Skeletal muscle satellite cell (primary cell): Measurements from ENCODE around the gene TLR6.

Source experiments
- H3K27me3 ChIP-seq: 2 replicates; pipeline ENCODE4 v1.7.0; 2013; ENCODE audit warnings: low read length; ENCODE audit not compliant: control insufficient read depth, insufficient read depth
- H3K36me3 ChIP-seq: 2 replicates; pipeline ENCODE4 v1.7.0; 2013; ENCODE audit warnings: mild to moderate bottlenecking, control low read depth, low read length; ENCODE audit not compliant: insufficient read depth
- H3K4me1 ChIP-seq: 2 replicates; pipeline ENCODE4 v1.7.0; 2013; ENCODE audit warnings: low read length; ENCODE audit not compliant: control insufficient read depth, insufficient read depth
- H3K4me2 ChIP-seq: 2 replicates; pipeline ENCODE4 v1.7.0; 2013; ENCODE audit warnings: mild to moderate bottlenecking, low read length
- H3K4me3 ChIP-seq: 2 replicates; pipeline ENCODE4 v1.7.0; 2013; ENCODE audit warnings: low read length
- H3K9ac ChIP-seq: 2 replicates; pipeline ENCODE4 v1.7.0; 2013; ENCODE audit warnings: mild to moderate bottlenecking, low read depth, low read length, moderate library complexity
- H3K9me3 ChIP-seq: replicated peaks from 2 replicates; pipeline ENCODE4 v1.7.0; 2013; ENCODE audit warnings: mild to moderate bottlenecking, control low read depth, low read length

Gene TLR6

DNA sequence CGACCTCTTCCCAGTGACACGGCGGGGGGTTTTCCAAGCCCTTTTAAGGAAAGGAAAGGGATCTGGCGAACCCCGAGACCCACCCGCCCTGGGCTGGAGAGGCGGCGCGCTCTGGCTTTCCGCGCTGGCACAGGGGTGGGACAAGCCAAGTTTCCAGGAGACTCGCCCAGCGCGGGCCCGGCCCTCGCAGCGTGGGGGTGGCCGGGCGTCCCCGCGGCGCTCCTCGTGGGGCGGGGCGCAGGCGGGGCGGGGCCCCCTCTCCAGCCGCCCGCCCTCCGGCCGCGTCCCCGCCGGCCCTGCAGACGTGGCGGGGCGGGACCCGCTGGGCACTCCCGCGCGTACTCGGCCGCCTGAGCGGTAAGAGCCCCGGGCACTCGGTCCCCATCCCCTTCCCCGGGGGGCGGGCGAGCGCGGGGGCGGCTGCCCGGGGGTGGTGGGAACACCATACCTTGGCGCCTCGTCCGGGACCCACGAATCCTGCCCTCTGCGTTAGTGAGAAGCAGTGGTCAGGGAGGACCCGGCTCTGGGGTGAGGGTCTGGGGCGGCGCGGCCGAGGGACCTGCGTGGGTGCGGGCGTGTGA is 11.0 kb upstream of the TLR6 start, which contains the start of gene FAM114A1:
TSS of gene FAM114A1 (plus strand) at position 329 of the 581 bp plus-strand sequence. CDS start 10,273 bp downstream, outside the sequence.
- Histone ChIP-seq H3K36me3 (peaks cover 29% of the 10 kb centered on the region), H3K4me2 (peak within 1 kb of the TSS; percentile 96)

DNA sequence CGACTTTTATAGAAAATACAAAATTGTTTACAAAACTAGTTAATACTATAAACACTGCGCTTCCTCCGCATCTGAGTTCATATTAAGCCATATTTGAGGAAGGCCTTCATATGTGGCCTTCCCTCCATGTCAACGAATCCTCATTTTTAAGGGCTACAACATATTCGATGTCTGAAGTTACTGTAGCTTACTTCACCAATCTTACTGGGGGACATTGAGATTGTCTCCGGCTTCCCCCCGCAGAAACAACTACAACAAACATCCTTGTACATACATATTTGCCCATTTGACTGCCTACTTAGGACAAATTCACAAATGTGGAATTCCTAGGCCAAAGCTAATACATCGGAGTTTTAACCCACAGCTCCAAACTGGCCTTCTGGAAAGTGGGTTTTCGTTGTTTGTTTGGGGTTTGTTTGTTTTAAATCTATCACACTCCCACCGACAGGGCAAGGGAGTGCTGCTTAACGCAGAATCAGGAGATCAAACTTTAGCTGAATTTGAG is 10.4 kb upstream of the TLR6 start:
- Histone ChIP-seq H3K4me3 (peak overlapping the region; percentile 88), H3K9ac (peak overlapping the region; percentile 98), H3K4me1 (peaks cover 38% of the 10 kb centered on the region), H3K9me3 (no peaks in the 10 kb centered on the region), H3K4me2 (peak overlapping the region; percentile 96), H3K27me3 (no peaks in the 10 kb centered on the region), H3K36me3 (peaks cover 24% of the 10 kb centered on the region)

More for the DNA sequence above, 11.0 kb upstream of the TLR6 start, which contains the start of gene FAM114A1:
- no peaks in the 10 kb centered on the region for H3K9me3 ChIP-seq
- H3K9ac ChIP-seq, result peak within 1 kb of the TSS; percentile 98
- peaks cover 42% of the 10 kb centered on the region for H3K4me1 ChIP-seq
- peak within 1 kb of the TSS; percentile 88 for H3K4me3 ChIP-seq
- H3K27me3 ChIP-seq, result no peaks in the 10 kb centered on the region

DNA sequence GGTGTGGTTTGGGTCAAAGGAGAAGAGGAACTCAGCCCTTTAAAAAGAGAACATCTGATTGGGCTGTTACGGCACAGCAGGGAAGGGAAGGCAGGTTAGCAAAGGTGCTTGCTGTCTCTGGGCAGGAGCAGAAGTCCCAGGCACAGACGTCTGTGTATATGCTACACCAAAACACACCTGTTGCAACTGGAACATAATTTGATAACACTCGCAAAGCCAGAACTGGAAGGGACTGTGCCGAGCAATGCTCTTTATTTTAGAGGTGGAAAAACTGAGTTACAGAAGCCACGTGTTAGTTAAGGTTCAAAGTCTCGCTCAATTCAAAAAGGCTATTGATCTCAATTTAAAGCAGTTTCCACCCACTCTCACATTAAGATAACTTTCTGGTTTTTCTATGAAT is 8.8 kb upstream of the TLR6 start:
- Histone ChIP-seq H3K36me3 (peaks cover 13% of the 10 kb centered on the region), H3K4me2 (no peak overlapping the region), H3K9me3 (no peaks in the 10 kb centered on the region), H3K9ac (no peak overlapping the region), H3K27me3 (no peaks in the 10 kb centered on the region), H3K4me1 (peaks cover 29% of the 10 kb centered on the region), H3K4me3 (no peak overlapping the region)

DNA sequence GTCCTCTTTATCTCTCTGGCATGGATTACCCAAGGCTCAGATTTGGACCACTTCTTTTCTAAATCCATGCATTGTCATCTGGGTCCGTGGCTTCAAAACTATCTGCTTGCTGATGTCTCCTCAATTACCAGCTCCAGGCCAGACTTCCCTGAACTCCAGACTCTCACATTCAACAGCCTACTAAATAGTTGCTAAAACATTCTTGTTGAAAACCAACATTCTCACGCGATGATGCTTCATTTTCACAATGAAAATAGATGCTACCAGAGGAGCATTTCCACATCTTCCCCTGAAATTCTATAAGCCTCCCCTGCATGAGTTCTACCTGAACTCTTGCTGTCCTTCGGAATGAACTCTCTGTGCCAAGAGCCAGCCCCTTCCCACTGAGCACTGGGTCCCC is 5.2 kb upstream of the TLR6 start:
- no peak overlapping the region for H3K4me3 ChIP-seq
- H3K4me2 ChIP-seq, result no peak overlapping the region
- H3K4me1 ChIP-seq, result peaks cover 24% of the 10 kb centered on the region
- no peaks in the 10 kb centered on the region for H3K27me3 ChIP-seq
- H3K36me3 ChIP-seq, result no peaks in the 10 kb centered on the region
- no peak overlapping the region for H3K9ac ChIP-seq
- no peaks in the 10 kb centered on the region for H3K9me3 ChIP-seq

DNA sequence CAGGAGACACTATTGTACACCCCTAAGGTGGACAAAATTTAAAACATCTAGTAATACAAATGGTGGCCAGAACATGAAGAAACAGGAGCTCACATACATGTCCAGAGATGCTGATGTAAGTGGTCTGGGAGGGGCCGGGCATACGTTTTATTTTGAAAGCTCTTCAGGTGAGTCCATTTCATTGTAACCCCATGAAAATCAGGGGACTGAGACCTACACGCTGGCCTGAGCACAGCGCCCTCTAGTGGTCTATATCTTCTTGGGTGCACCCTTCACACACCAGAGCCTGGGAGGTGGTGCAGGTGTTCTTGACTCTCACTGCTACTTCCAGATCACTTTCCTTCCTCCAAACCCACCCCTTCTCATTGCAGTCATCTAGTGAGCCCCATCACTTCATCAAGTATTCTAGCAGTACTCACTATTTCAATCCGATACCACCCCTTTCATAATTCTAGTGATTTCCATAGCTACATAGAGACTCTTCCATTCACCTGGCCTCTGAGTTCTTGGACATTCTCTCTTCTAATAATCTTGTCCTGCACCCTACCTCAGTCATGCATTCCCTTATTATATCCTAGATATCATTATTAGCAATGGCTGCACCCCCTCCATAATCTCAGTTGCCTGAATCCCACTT is 4.3 kb upstream of the TLR6 start:
- Histone ChIP-seq H3K9ac (no peak overlapping the region), H3K27me3 (no peaks in the 10 kb centered on the region), H3K4me1 (peaks cover 22% of the 10 kb centered on the region), H3K4me3 (no peak overlapping the region), H3K9me3 (no peaks in the 10 kb centered on the region), H3K4me2 (no peak overlapping the region), H3K36me3 (no peaks in the 10 kb centered on the region)

DNA sequence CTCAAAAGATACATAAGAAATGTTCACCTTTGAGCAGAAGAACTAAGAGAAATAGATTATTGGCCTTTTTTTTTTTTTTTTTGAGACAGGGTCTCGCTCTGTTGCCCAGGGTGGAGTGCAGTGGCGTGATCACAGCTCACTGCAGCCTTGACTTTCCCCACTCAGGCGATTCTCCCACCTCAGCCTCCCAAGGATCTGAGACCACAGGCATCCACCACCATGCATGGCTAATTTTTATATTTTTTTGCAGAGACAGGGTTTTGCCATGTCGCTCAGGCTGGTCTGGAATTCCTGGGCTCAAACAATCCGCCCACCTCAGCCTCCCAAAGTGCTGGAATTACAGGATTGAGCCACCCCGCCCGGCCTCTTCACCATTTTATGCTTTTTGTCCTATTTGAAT is 2.9 kb upstream of the TLR6 start:
- no peak overlapping the region for H3K9ac ChIP-seq
- H3K4me1 ChIP-seq, result peaks cover 22% of the 10 kb centered on the region
- no peak overlapping the region for H3K4me2 ChIP-seq
- H3K36me3 ChIP-seq, result no peaks in the 10 kb centered on the region
- H3K27me3 ChIP-seq, result no peaks in the 10 kb centered on the region
- H3K4me3 ChIP-seq, result no peak overlapping the region
- H3K9me3 ChIP-seq, result no peaks in the 10 kb centered on the region

DNA sequence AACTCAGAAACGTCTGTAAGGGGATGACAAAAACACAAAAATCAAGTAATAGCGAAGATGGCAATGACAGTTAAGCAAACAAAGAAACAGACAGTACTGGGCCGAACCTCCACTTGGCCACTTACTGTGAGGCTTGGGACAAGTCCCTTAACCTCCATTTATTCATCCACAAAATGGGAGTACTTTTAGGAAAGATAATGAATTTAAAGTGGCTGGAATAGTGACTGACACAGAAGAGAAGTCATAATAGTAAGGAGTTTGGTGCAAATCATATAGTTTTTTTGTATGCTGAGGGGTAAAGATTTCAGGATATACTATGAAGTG is 1.4 kb upstream of the TLR6 start:
- peaks cover 22% of the 10 kb centered on the region for H3K4me1 ChIP-seq
- H3K36me3 ChIP-seq, result no peaks in the 10 kb centered on the region
- peak overlapping the region; percentile 26 for H3K4me3 ChIP-seq
- H3K9me3 ChIP-seq, result no peaks in the 10 kb centered on the region
- H3K4me2 ChIP-seq, result peak overlapping the region; percentile 77
- H3K9ac ChIP-seq, result peak overlapping the region; percentile 70
- H3K27me3 ChIP-seq, result no peaks in the 10 kb centered on the region

DNA sequence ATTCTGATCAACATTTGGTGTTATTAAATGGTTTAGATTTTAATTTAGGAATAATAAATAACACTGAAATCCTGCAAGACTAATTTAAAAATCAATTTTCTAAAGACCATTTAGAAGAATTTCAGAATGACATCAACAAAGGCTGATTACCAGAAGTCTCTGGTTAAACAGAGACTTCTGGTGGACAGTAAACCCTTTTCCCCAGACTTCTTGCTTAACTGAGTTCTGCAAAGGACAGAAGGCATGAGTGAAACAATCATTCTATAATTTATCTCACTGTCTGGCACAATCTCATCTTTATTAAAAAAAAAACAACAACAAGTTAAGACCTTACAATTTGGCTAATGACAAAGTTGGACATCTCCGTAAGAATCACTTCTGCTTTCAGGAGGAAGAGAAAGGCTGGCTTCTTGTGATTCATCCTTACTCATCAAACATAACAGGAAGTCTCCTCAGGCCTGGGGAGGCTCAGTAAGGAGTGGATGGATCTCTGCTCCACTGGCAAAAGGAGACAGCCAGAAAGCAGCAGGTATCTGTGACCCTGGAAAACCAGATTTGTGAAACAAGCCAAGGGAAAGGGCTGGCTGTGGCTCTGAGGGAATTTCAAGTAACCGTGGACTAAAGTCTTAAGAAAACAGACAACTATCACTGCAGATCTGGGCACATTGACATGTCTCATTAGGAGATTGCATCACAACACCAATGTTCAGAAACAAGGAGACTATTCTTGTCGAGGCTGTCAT is 908 bp upstream of the TLR6 start:
- Histone ChIP-seq H3K4me2 (peak overlapping the region; percentile 77), H3K4me3 (peak overlapping the region; percentile 58), H3K4me1 (peaks cover 22% of the 10 kb centered on the region), H3K9ac (peak overlapping the region; percentile 70), H3K27me3 (no peaks in the 10 kb centered on the region), H3K36me3 (no peaks in the 10 kb centered on the region), H3K9me3 (no peaks in the 10 kb centered on the region)

DNA sequence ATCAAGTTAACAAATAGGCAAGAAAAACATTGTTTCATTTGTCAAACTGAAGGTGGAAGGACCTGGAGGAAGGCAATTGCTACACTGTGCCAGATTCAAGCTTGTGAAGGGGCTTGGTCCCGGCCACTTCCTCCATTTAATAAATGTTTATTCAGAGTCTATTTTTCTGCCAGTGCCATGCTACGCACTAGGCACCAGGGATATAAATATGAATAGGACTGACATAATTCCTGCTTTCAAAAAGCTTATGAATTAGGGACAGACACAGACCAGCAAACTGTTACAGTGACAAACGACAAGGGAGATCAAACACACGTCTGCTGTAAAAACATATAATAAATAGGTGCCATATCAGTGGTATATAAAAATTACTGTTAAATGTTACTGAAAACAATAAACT is 571 bp downstream of the TLR6 start:
- H3K9me3 ChIP-seq, result no peaks in the 10 kb centered on the region
- H3K9ac ChIP-seq, result peak overlapping the region; percentile 55
- H3K27me3 ChIP-seq, result no peaks in the 10 kb centered on the region
- H3K4me2 ChIP-seq, result peak overlapping the region; percentile 77
- peak overlapping the region; percentile 58 for H3K4me3 ChIP-seq
- H3K4me1 ChIP-seq, result peaks cover 22% of the 10 kb centered on the region
- H3K36me3 ChIP-seq, result no peaks in the 10 kb centered on the region

DNA sequence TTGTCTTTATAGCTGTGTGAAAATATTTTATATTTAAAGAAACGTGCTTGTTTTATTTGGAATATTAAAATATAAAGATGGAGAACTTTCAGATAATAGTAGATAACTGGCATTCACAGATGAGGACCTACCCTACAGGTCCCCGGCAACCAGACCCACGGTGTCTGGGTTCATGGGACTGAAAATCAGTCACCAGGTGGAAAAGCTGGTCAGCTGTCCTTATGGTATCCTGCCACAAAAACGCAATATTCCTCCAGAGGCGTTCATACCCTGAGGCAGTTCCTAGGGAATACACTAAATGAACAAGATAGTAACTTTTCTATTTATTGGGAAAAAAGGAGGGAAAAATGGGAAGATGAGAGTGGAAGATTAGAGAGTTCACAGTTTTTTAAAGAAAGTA is 1.2 kb downstream of the TLR6 start:
- Histone ChIP-seq H3K27me3 (no peaks in the 10 kb centered on the region), H3K36me3 (no peaks in the 10 kb centered on the region), H3K4me1 (peaks cover 22% of the 10 kb centered on the region), H3K4me2 (no peak overlapping the region), H3K9ac (no peak overlapping the region), H3K9me3 (no peaks in the 10 kb centered on the region), H3K4me3 (no peak overlapping the region)

DNA sequence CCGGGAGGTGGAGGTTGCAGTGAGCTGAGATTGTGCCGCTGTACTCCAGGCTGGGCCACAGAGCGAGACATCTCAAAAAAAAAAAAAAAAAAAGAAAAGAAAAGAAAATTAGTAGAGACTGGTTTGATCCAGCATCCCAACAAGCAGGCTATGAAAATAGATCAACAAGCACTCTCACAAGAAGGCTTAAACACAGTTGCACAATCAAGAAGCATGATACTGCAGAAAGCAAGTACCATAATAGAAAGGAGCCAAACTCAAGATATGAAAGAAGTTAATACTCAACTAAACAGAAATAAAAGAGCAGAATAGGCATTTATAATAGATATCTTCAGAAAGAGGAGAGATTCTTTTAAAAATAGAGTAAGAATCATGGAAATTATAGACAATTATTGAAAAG is 10.6 kb downstream of the TLR6 start:
- Histone ChIP-seq H3K4me3 (no peak overlapping the region), H3K9ac (no peak overlapping the region), H3K27me3 (no peaks in the 10 kb centered on the region), H3K4me2 (no peak overlapping the region), H3K4me1 (no peaks in the 10 kb centered on the region), H3K36me3 (no peaks in the 10 kb centered on the region), H3K9me3 (no peaks in the 10 kb centered on the region)
